ENCODE data around the gene CELSR1.
"Not testable (repeated sequence)": the region's sequence is repeated elsewhere in the genome, so short reads cannot be mapped to it uniquely, and the experiment has no call there.

Gene CELSR1

DNA sequence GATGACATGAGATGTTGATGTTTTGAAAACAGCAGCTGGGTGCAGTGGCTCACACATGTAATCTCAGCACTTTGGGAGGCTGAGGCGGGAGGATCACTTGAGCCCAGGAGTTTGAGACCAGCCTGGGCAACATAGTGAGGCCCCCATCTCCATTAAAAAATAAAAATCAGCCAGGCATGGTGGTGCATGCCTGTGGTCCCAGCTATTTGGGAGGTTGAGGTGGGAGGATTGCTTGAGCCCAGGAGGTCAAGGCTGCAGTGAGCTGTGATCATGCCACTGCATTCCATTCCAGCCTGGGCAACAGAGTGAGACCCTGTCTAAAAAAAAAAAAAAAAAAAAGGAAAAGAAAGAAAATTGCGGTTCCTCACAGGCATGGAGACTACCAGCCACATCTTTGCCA is 224.6 kb downstream of the CELSR1 start:
- DNase-seq = not testable (repeated sequence)

DNA sequence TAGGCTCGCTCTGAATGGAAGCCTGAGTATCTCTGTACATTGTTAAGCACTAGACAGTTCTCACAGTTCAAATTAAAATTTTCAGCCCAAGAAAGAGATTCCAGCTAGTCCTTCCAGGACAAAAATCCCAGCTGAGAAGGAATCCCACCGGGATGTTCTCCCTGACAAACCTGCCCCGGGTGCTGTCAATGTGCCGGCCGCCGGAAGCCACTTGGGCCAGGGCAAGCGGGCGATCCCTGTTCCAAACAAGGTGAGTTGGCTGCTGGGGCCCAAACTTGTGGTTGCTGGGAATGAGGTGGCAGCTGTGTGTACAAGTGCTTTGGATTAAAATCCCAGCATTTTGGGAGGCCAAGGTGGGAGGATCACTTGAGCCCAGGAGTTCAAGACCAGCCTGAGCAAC is 225.4 kb downstream of the CELSR1 start:
- DNase-seq = no peak

Data from NCI-H187 (cell line).